SU-DHL-6 (cell line): ENCODE measurements around the gene MTMR4.

Experiments
- EZH2phosphoT487 ChIP-seq: fragments of 200-600 bp; sonication (generic), shearing (Covaris generic); conservative IDR thresholded peaks from 2 replicates; pipeline ENCODE4 v1.6.1; 2018; ENCODE audit warnings: mild to moderate bottlenecking, antibody characterized with exemption, low read length, moderate library complexity, mixed read lengths
- TF ChIP-seq, protein P1 (sequence below): fragments of 200-600 bp; sonication (generic); IDR thresholded peaks from one replicate; pipeline ENCODE4 v1.5.1; 2017; ENCODE audit warnings: antibody characterized with exemption, mild to moderate bottlenecking, low read length, moderate library complexity; ENCODE audit not compliant: insufficient read depth, poor library complexity, severe bottlenecking

DNA sequence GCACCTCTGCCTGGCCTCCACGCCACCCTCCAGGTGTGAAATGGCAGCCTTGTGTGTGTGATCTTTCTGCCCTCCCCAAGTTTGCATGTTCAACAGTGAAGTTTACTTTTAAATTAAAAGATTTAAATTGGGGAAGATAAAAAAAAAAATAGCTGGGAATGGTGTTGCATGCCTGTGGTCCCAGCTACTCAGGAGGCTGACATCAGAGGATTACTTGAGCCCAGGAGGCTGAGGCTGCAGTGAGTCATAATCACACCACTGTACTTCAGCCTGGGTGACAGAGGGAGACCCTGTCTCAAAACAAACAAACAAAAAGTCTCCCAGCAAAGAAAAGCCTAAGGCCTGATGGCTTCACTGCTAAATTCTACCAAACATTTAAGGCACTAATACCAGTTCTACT, 61.7 kb downstream of the MTMR4 start:
- TF ChIP-seq, protein P1, sequence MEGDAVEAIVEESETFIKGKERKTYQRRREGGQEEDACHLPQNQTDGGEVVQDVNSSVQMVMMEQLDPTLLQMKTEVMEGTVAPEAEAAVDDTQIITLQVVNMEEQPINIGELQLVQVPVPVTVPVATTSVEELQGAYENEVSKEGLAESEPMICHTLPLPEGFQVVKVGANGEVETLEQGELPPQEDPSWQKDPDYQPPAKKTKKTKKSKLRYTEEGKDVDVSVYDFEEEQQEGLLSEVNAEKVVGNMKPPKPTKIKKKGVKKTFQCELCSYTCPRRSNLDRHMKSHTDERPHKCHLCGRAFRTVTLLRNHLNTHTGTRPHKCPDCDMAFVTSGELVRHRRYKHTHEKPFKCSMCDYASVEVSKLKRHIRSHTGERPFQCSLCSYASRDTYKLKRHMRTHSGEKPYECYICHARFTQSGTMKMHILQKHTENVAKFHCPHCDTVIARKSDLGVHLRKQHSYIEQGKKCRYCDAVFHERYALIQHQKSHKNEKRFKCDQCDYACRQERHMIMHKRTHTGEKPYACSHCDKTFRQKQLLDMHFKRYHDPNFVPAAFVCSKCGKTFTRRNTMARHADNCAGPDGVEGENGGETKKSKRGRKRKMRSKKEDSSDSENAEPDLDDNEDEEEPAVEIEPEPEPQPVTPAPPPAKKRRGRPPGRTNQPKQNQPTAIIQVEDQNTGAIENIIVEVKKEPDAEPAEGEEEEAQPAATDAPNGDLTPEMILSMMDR: no peak
- no peak for TF ChIP-seq EZH2phosphoT487
